ENCODE results near the gene SNAI3. TPM values are rescaled to one million over a fixed set of nuclear protein-coding genes. Genes with fewer than 3 reads are reported as not detected.

SNAI3 gene
- total RNA-seq, 1 experiment from 2014 or later = 9.1 TPM

- TF ChIP-seq FOXK1 (CRISPR knock-in tag; IDR thresholded peaks at IDR 0.05) (peak; percentile 28; the same call in 1 of the 2 replicates), RELA (CRISPR knock-in tag; IDR thresholded peaks at IDR 0.05; ENCODE audit: borderline replicate concordance) (no peak), USF1 (CRISPR knock-in tag; IDR thresholded peaks at IDR 0.05) (peak; percentile 45; the same call in 1 of the 2 replicates), ETV6 (CRISPR knock-in tag; IDR thresholded peaks at IDR 0.05) (no peak), ZNF281 (CRISPR knock-in tag; IDR thresholded peaks at IDR 0.05) (0 out of 2 replicates have a peak, but pooled peaks have one; percentile 12), TP53 (CRISPR knock-in tag; IDR thresholded peaks at IDR 0.05) (no peak), IRF2 (CRISPR knock-in tag; IDR thresholded peaks at IDR 0.05; ENCODE audit: borderline replicate concordance, low read depth) (no peak), GTF2I (CRISPR knock-in tag; conservative IDR thresholded peaks at IDR 0.05) (no peak), CDX4 (CRISPR knock-in tag; IDR thresholded peaks at IDR 0.05; ENCODE audit: borderline replicate concordance) (no peak)
Measured at GRCh38 chr16:88650749-88651275, 35.5 kb downstream of the SNAI3 start, which contains the start of gene CYBA (continued).

- no peak overlapping the region; the same call in 1 of the 2 replicates for H3K27ac Mint-ChIP-seq
- H3K9me3 Mint-ChIP-seq = no peaks in the 10 kb centered on the region
- H3K4me3 Mint-ChIP-seq = peak overlapping the region; percentile 82
- no peaks in the 10 kb centered on the region for H3K27me3 Mint-ChIP-seq (ENCODE audit: low read depth)
- ATAC-seq (peak; percentile 7), DNase-seq (ENCODE audit: low spot score) (peak; percentile 46)
- peaks cover 8% of the 10 kb centered on the region for H3K36me3 Mint-ChIP-seq
- ChIA-PET POLR2A (interaction anchor here (0.9 kb wide), 1 partner anchor 11 kb away, joined by 6 read pairs; no protein-coding TSS in a partner anchor), CTCF (interaction anchor here (1.1 to 1.8 kb wide), 5 partner anchors 10 to 87 kb away, joined by 3 to 5 read pairs (median 5); no protein-coding TSS in a partner anchor)
- TF ChIP-seq RORB (CRISPR knock-in tag; IDR thresholded peaks at IDR 0.05) = no peak
- no peak for TF ChIP-seq ZNF317 (CRISPR knock-in tag; IDR thresholded peaks at IDR 0.05; ENCODE audit: borderline replicate concordance, low read depth)
- TF ChIP-seq FOXK1 (CRISPR knock-in tag; IDR thresholded peaks at IDR 0.05) = no peak
- 0 out of 2 replicates have a peak, but pooled peaks have one; percentile 33 for TF ChIP-seq TP53 (CRISPR knock-in tag; IDR thresholded peaks at IDR 0.05)
- TF ChIP-seq ZNF281 (CRISPR knock-in tag; IDR thresholded peaks at IDR 0.05) = 0 out of 2 replicates have a peak, but pooled peaks have one; percentile 21
- TF ChIP-seq ETV6 (CRISPR knock-in tag; IDR thresholded peaks at IDR 0.05) = no peak
- no peak for TF ChIP-seq GABPB1 (CRISPR knock-in tag; IDR thresholded peaks at IDR 0.05)
- TF ChIP-seq TEAD4 (CRISPR knock-in tag; IDR thresholded peaks at IDR 0.05) = no peak
- no peak for TF ChIP-seq ZNF416 (CRISPR knock-in tag; IDR thresholded peaks at IDR 0.05)
- no peak for TF ChIP-seq ARID4B (CRISPR knock-in tag; IDR thresholded peaks at IDR 0.05; ENCODE audit: borderline replicate concordance)
- H3K4me1 Mint-ChIP-seq = peaks cover 10% of the 10 kb centered on the region
Measured at GRCh38 chr16:88649924-88650748, 36.2 kb downstream of the SNAI3 start.
